ENCODE measurements around the gene FAM171A2. TPM values are rescaled to one million over a fixed set of nuclear protein-coding genes. Genes with fewer than 3 reads are reported as not detected.
A peak's percentile ranks its signal among the peaks of the same experiment; 100 is the strongest.
"Not testable (repeated sequence)": the region's sequence is repeated elsewhere in the genome, so short reads cannot be mapped to it uniquely, and the experiment has no call there.

The FAM171A2 gene
- total RNA-seq, 1 donor, result 4.3 TPM

GRCh38 chr17:44334315-44334714 lies 29.3 kb downstream of the FAM171A2 start:
- no peak overlapping the region for H3K27ac ChIP-seq (ENCODE audit: low read depth, low read length)
- H3K4me3 ChIP-seq (ENCODE audit: insufficient read depth, low read length), result no peak overlapping the region
- H3K9me3 ChIP-seq (ENCODE audit: low read depth, low read length), result no peaks in the 10 kb centered on the region
- peak; percentile 38 for DNase-seq (ENCODE audit: insufficient read length, low spot score, missing footprints)
- no peak overlapping the region for H2AFZ ChIP-seq (ENCODE audit: low read length)
- peaks cover 6% of the 10 kb centered on the region for H3K27me3 ChIP-seq (ENCODE audit: insufficient read depth, low read length)
- H3K79me2 ChIP-seq (ENCODE audit: insufficient read depth, low read length), result no peaks in the 10 kb centered on the region
- no peaks in the 10 kb centered on the region for H3K36me3 ChIP-seq (ENCODE audit: insufficient read depth, low read length)
- H3K4me2 ChIP-seq (ENCODE audit: insufficient read depth, low read length), result no peak overlapping the region
- H4K20me1 ChIP-seq (ENCODE audit: insufficient read depth, low read length), result no peaks in the 10 kb centered on the region
- TF ChIP-seq CTCF (IDR thresholded peaks at IDR 0.05; ENCODE audit: extremely low read depth, low read depth, low read length), result no peak
- H3K4me1 ChIP-seq (ENCODE audit: insufficient read depth, low read length), result no peaks in the 10 kb centered on the region

- Histone ChIP-seq H3K27ac (ENCODE audit: low read depth, low read length) (no peak overlapping the region), H3K4me1 (ENCODE audit: insufficient read depth, low read length) (peaks cover 6% of the 10 kb centered on the region), H3K9me3 (ENCODE audit: low read depth, low read length) (no peaks in the 10 kb centered on the region), H3K27me3 (ENCODE audit: insufficient read depth, low read length) (peaks cover 6% of the 10 kb centered on the region), H2AFZ (ENCODE audit: low read length) (no peak overlapping the region), H4K20me1 (ENCODE audit: insufficient read depth, low read length) (no peaks in the 10 kb centered on the region), H3K4me2 (ENCODE audit: insufficient read depth, low read length) (no peak overlapping the region), H3K79me2 (ENCODE audit: insufficient read depth, low read length) (no peaks in the 10 kb centered on the region), H3K36me3 (ENCODE audit: insufficient read depth, low read length) (no peaks in the 10 kb centered on the region), H3K4me3 (ENCODE audit: insufficient read depth, low read length) (no peak overlapping the region)
- TF ChIP-seq CTCF (IDR thresholded peaks at IDR 0.05; ENCODE audit: extremely low read depth, low read depth, low read length), result no peak
- DNase-seq (ENCODE audit: insufficient read length, low spot score, missing footprints), result peak; percentile 35
Observed at GRCh38 chr17:44333371-44333770, 30.3 kb downstream of the FAM171A2 start.

- Histone ChIP-seq H3K9me3 (ENCODE audit: low read depth, low read length) (no peaks in the 10 kb centered on the region), H4K20me1 (ENCODE audit: insufficient read depth, low read length) (no peaks in the 10 kb centered on the region), H3K4me2 (ENCODE audit: insufficient read depth, low read length) (no peak overlapping the region), H3K79me2 (ENCODE audit: insufficient read depth, low read length) (no peaks in the 10 kb centered on the region), H3K27me3 (ENCODE audit: insufficient read depth, low read length) (peaks cover 6% of the 10 kb centered on the region), H3K4me3 (ENCODE audit: insufficient read depth, low read length) (no peak overlapping the region), H2AFZ (ENCODE audit: low read length) (peak overlapping the region; percentile 34), H3K4me1 (ENCODE audit: insufficient read depth, low read length) (peaks cover 8% of the 10 kb centered on the region), H3K27ac (ENCODE audit: low read depth, low read length) (no peak overlapping the region), H3K36me3 (ENCODE audit: insufficient read depth, low read length) (no peaks in the 10 kb centered on the region)
- TF ChIP-seq CTCF (IDR thresholded peaks at IDR 0.05; ENCODE audit: extremely low read depth, low read depth, low read length), result peak; percentile 86
- peak; percentile 86 for DNase-seq (ENCODE audit: insufficient read length, low spot score, missing footprints)
Observed at GRCh38 chr17:44331249-44331760, 32.3 kb downstream of the FAM171A2 start.

- not testable (repeated sequence) for H2AFZ ChIP-seq (ENCODE audit: low read length); DNase-seq (ENCODE audit: insufficient read length, low spot score, missing footprints); H4K20me1 ChIP-seq (ENCODE audit: insufficient read depth, low read length); H3K27me3 ChIP-seq (ENCODE audit: insufficient read depth, low read length); H3K27ac ChIP-seq (ENCODE audit: low read depth, low read length); H3K9me3 ChIP-seq (ENCODE audit: low read depth, low read length); H3K4me2 ChIP-seq (ENCODE audit: insufficient read depth, low read length); H3K79me2 ChIP-seq (ENCODE audit: insufficient read depth, low read length); H3K4me3 ChIP-seq (ENCODE audit: insufficient read depth, low read length); H3K36me3 ChIP-seq (ENCODE audit: insufficient read depth, low read length)
- peaks cover 13% of the 10 kb centered on the region for H3K4me1 ChIP-seq (ENCODE audit: insufficient read depth, low read length)
Observed at GRCh38 chr17:44330263-44330662, 33.4 kb downstream of the FAM171A2 start.

- DNase-seq (ENCODE audit: insufficient read length, low spot score, missing footprints); H3K36me3 ChIP-seq (ENCODE audit: insufficient read depth, low read length); H4K20me1 ChIP-seq (ENCODE audit: insufficient read depth, low read length); H2AFZ ChIP-seq (ENCODE audit: low read length); H3K9me3 ChIP-seq (ENCODE audit: low read depth, low read length); H3K27ac ChIP-seq (ENCODE audit: low read depth, low read length); H3K79me2 ChIP-seq (ENCODE audit: insufficient read depth, low read length); H3K27me3 ChIP-seq (ENCODE audit: insufficient read depth, low read length); H3K4me3 ChIP-seq (ENCODE audit: insufficient read depth, low read length); H3K4me2 ChIP-seq (ENCODE audit: insufficient read depth, low read length): not testable (repeated sequence)
- peaks cover 13% of the 10 kb centered on the region for H3K4me1 ChIP-seq (ENCODE audit: insufficient read depth, low read length)
Observed at GRCh38 chr17:44329516-44329915, 34.1 kb downstream of the FAM171A2 start.
